K562 (cell line): ENCODE results near the gene TFB2M. TPM values are rescaled to one million over a fixed set of nuclear protein-coding genes. Genes with fewer than 3 reads are reported as not detected.

Experiments used
- AFF1 ChIP-seq, 2 experiments: fragments of 450-650 bp; IDR thresholded peaks; 2 replicates each; pipeline ENCODE4 v1.6.1; 2018; ENCODE audit warnings: mild to moderate bottlenecking in 2 of 2, low read depth in 1 of 2; ENCODE audit not compliant: partially characterized antibody in 2 of 2
- CHAMP1 ChIP-seq: fragments of 450-650 bp; IDR thresholded peaks from 2 replicates; pipeline ENCODE4 v1.6.1; 2016; ENCODE audit warnings: mild to moderate bottlenecking
- E2F4 ChIP-seq: sonication (generic); formaldehyde crosslinking; IDR thresholded peaks from 2 replicates; pipeline ENCODE4 v1.8.0; 2022; ENCODE audit warnings: mild to moderate bottlenecking, low read depth, missing genetic modification reagents
- ERF ChIP-seq: fragments of 450-650 bp; formaldehyde crosslinking; IDR thresholded peaks from 2 replicates; pipeline ENCODE4 v1.4.0; 2020; ENCODE audit warnings: mild to moderate bottlenecking, mixed read lengths
- FOXM1 ChIP-seq, 2 experiments: fragments of 450-650 bp in 1 of 2; sonication (generic) in 1 of 2; formaldehyde crosslinking in 1 of 2; IDR thresholded peaks; 2 replicates each; pipeline versions ENCODE4 v1.6.1 to v1.9.0; 2017 to 2022; ENCODE audit warnings: low read depth in 2 of 2, mild to moderate bottlenecking in 2 of 2, missing genetic modification reagents in 1 of 2, moderate library complexity in 1 of 2
- HMG20A ChIP-seq: fragments of 450-650 bp; formaldehyde crosslinking; conservative IDR thresholded peaks from 2 replicates; pipeline ENCODE4 v1.4.0; 2020; ENCODE audit warnings: mild to moderate bottlenecking, mixed read lengths
- HMG20B ChIP-seq: fragments of 250-450 bp; sonication (Bioruptor Pico); IDR thresholded peaks from 2 replicates; pipeline ENCODE4 v1.5.0; 2021; ENCODE audit warnings: mild to moderate bottlenecking
- HOMEZ ChIP-seq: fragments of 250-450 bp; sonication (Bioruptor Pico); IDR thresholded peaks from 2 replicates; pipeline ENCODE4 v1.4.0; 2020; ENCODE audit warnings: mild to moderate bottlenecking, moderate library complexity
- KDM1A ChIP-seq, 2 experiments: fragments of 450-650 bp; IDR thresholded peaks; 2 replicates each; pipeline ENCODE4 v1.6.1; 2016; ENCODE audit warnings: mild to moderate bottlenecking in 2 of 2
- MITF ChIP-seq: IDR thresholded peaks from 2 replicates; pipeline ENCODE4 v1.6.1; 2014; ENCODE audit warnings: antibody characterized with exemption
- RFX5 ChIP-seq: IDR thresholded peaks from 2 replicates; pipeline ENCODE4 v1.6.1; 2011; ENCODE audit warnings: low read depth, mild to moderate bottlenecking, improper control_type of control experiment, low read length
- SNIP1 ChIP-seq: fragments of 450-650 bp; IDR thresholded peaks from 2 replicates; pipeline ENCODE4 v1.7.1; 2017; ENCODE audit warnings: low read depth, mild to moderate bottlenecking
- THRB ChIP-seq: fragments of 450-650 bp; formaldehyde crosslinking; conservative IDR thresholded peaks from 2 replicates; pipeline ENCODE4 v1.4.0; 2022; ENCODE audit warnings: mild to moderate bottlenecking, missing genetic modification characterization
- U2AF2 ChIP-seq: fragments of 200-400 bp; formaldehyde crosslinking; optimal IDR thresholded peaks from 2 replicates; pipeline ENCODE3; 2017; ENCODE audit warnings: low read depth, mild to moderate bottlenecking, low read length
- ZNF133 ChIP-seq: fragments of 250-450 bp; sonication (Bioruptor Pico); IDR thresholded peaks from 2 replicates; pipeline ENCODE4 v1.4.0; 2020; ENCODE audit warnings: mild to moderate bottlenecking
- ZNF24 ChIP-seq: fragments of 450-650 bp; IDR thresholded peaks from 2 replicates; pipeline ENCODE4 v1.6.1; 2016
- ZNF253 ChIP-seq: fragments of 250-450 bp; sonication (Bioruptor Pico); conservative IDR thresholded peaks from 2 replicates; pipeline ENCODE4 v1.6.1; 2021; ENCODE audit warnings: mild to moderate bottlenecking
- polyA plus RNA-seq, 8 experiments: library from polyadenylated mRNA; depleted of rRNA in 4 of 8; stranded (reverse) in 5 of 8; unstranded in 3 of 8; fragments of >200 nt; fragmentation: Nextera tagmentation in 2 of 8; fragmentation: Illumina TruSeq in 1 of 8; extraction: Ambion mirVana in 2 of 8; extraction: Trizol in 1 of 8; gene quantifications; 2 replicates each; pipeline versions ENCODE4 v1.2.1 to v1.2.3, GENCODE V29; 2011 to 2014; ENCODE audit warnings: inconsistent platforms in 1 of 8, missing spikeins in 1 of 8
- total RNA-seq, 7 experiments: library from RNA; depleted of rRNA in 6 of 7; stranded (reverse); fragments of >200 nt in 6 of 7; fragmentation: Illumina TruSeq in 2 of 7; extraction: Trizol in 2 of 7; gene quantifications; 2 replicates each; pipeline versions ENCODE4 v1.2.1 to v1.2.3, GENCODE V29; 2011 to 2021; ENCODE audit warnings: low replicate concordance in 1 of 7

The TFB2M gene
- total and polyA plus RNA-seq, 9 of the 15 experiments (the other 6 are each of a cell fraction or from before 2014, with no cell fraction given): 55.1 to 162 (median 70.6) TPM

- TF ChIP-seq E2F4 (no peak), FOXM1 (IDR thresholded peaks at IDR 0.05; ENCODE audit: low read depth) (no peak), FOXM1 (CRISPR knock-in tag; IDR thresholded peaks at IDR 0.05; ENCODE audit: low read depth) (no peak), HMG20B (no peak), THRB (CRISPR knock-in tag) (0 out of 2 replicates have a peak, but pooled peaks have one; percentile 40), U2AF2 (no peak), KDM1A (IDR thresholded peaks at IDR 0.05) (no peak), HMG20A (CRISPR knock-in tag) (0 out of 2 replicates have a peak, but pooled peaks have one; percentile 68), ZNF133 (CRISPR knock-in tag) (no peak), RFX5 (no peak), CHAMP1 (no peak), MITF (no peak), ERF (CRISPR knock-in tag) (no peak), SNIP1 (no peak), ZNF24 (no peak), AFF1 (IDR thresholded peaks at IDR 0.05; ENCODE audit: low read depth in 1 of 2, partially characterized antibody in 2 of 2) (no peak), HOMEZ (CRISPR knock-in tag) (no peak), ZNF253 (CRISPR knock-in tag) (no peak)
These were observed 322 bp downstream of the TFB2M start (continued) for GRCh38 chr1:246565751-246566127.
